Activated T-cell treated with anti-CD3 and anti-CD28 coated beads for 48 hours (primary cell): Measurements from ENCODE around the gene ANKEF1.
"Not testable (repeated sequence)": the region's sequence is repeated elsewhere in the genome, so short reads cannot be mapped to it uniquely, and the experiment has no call there.

ENCODE experiments used
- DNase-seq: peaks from one replicate; pipeline ENCODE4 v3.0.0-alpha.2; 2020; ENCODE audit warnings: low read depth

ANKEF1 gene

DNA sequence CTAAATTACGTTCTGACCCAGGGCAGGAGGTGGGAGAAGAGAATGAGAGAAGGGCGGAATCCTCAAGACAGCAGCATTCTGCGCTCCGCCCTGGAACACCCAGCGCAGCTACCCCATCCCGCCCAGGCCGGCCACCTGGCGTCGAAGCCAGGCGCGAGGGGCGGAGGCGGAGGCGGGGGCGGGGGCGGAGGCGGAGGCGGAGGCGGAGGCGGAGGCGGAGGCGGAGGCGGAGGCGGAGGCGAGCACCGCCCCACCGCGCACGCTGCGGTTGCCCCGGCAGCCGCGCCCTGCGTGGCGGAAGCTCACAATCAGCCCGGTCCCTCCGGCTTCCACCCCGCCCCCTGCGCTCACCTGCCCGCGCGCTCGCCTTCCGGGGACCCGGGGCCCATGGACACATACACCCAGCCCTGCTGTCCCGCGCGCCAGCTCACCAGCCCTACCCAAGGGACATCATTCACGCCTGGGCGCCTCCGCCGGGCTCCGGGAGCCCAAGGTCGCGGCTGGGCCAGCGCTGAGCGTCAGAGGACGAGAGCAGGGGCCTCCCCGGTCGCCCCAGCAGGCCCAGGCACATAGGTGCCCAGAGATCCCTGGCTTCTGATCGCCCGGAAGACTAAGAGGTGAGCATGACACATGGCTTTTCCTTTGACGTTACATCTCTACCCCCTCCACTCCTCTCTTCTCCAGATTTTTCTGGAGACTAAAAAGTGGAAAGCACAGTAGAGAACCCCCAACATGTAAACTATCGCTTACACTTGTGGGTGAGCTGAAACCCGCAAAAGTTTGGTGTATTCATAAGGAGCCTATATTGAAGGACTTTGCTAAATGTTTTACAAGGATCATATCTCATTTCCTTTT, at the start of gene ANKEF1:
TSS of gene ANKEF1 (plus strand) at position 271 of the 855 bp plus-strand sequence. CDS start 3,315 bp downstream, outside the sequence.
- peak; percentile 50 for DNase-seq

- DNase-seq, result no peak
Measured at GRCh38 chr20:9985281-9985680, 49.5 kb upstream of the ANKEF1 start.

GRCh38 chr20:9985773-9986172, 49.0 kb upstream of the ANKEF1 start:
- no peak for DNase-seq

DNA sequence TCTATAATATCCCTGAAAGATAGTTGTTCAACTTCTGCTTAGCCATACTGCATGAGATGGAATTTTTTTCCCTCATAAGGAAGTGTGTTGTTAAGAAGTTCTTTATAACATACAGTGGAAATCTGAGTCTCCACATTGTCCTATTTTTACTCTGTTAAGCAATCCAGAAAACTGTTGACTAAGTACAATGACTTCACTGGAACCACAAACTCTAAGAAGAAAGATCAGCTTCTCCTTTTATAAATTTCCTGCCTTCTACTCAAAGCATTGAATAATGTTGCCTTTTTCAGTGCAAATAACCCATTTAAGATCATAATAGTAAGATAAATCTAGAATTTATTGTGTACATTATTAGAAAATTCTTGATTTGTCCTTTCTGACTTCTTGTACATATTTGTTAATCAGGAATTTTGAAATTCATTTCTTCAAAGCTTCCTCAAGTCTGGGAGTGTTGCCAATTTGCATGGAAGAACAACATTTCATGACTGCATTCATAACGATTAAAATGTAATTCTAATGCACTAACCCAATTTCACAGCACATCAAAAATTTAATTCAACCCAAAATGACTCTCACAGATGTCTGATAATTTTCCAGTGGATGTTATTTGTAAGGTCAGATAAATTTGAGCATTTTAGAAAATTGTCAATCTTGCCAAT, 45.6 kb upstream of the ANKEF1 start:
- no peak for DNase-seq

DNA sequence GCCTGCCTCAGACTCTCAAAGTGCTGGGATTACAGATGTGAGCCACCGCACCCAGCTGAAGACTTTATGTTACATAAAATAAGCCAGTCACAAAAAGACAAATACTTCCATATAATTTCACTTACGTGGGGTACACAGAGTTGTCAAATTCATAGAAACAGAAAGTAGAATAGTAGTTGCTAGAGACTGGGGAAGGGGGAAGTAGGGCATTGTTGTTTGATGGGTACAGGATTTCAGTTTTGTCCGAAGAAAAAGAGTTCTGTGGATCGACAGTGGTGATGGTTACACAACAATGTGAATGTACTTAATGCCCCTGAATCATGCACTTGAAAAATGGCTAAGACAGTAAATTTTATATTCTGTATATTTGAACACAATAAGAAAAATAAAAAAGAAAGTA, 41.6 kb upstream of the ANKEF1 start:
- no peak for DNase-seq

- DNase-seq, result no peak
Measured at GRCh38 chr20:9994676-9995075, 40.1 kb upstream of the ANKEF1 start.

GRCh38 chr20:9995510-9996272, 39.1 kb upstream of the ANKEF1 start:
- no peak for DNase-seq

- no peak for DNase-seq
Measured at GRCh38 chr20:9996944-9997343, 37.8 kb upstream of the ANKEF1 start.

GRCh38 chr20:9999645-10000044, 35.1 kb upstream of the ANKEF1 start:
- no peak for DNase-seq

- DNase-seq, result no peak
Measured at GRCh38 chr20:10002866-10003265, 31.9 kb upstream of the ANKEF1 start.

DNA sequence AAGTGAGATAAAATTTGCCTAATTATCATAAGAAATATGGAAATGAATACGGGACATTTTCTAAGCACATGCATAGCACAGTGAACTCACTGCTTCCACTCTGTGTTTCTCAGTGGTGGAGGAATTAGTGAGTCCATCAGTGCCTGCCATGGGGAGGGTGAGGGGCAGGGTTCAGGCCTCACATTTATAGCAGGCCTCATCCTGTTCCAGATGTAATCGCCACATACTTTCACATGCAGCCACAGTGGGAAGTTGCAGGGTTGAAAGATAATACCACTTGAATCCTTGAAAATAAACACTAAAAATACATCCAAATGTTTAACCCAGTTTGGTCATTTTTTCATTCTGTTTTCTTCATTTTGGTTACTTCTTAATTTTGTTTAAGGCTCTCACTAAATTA, 29.9 kb upstream of the ANKEF1 start:
- no peak for DNase-seq

GRCh38 chr20:10005885-10006284, 28.9 kb upstream of the ANKEF1 start:
- DNase-seq, result no peak

DNA sequence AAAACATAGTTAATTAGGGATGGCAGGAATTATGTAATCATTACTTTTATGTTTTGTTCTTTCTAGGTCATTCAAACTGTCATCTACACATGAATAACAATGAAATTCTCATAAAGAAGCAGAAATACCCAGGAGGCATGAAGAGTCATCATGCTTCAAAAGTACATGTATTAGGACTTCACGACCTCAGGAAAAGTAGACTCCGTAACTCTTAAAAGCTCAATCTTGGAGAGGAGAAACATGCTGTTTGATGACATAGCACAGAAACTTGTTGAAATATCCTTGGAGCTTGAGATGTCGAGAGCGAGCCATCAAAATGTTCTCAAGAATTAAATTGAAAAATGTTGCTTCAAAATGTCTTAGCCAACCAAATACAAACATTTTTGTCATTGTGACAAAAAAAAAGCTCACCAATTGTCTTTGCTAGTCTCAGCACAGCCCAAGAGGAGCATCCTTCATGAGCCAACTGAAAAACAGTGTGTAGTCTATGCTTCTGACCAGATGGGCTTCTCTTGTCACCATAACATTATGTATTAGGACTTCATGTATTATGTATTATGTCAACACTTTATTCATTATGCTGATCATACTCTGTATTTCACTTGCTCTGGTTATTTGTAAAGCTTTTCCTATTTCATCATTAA, 28.2 kb upstream of the ANKEF1 start:
- DNase-seq, result no peak

- no peak for DNase-seq
Measured at GRCh38 chr20:10007158-10007557, 27.6 kb upstream of the ANKEF1 start.

- no peak for DNase-seq
Measured at GRCh38 chr20:10007747-10008146, 27.0 kb upstream of the ANKEF1 start.

DNA sequence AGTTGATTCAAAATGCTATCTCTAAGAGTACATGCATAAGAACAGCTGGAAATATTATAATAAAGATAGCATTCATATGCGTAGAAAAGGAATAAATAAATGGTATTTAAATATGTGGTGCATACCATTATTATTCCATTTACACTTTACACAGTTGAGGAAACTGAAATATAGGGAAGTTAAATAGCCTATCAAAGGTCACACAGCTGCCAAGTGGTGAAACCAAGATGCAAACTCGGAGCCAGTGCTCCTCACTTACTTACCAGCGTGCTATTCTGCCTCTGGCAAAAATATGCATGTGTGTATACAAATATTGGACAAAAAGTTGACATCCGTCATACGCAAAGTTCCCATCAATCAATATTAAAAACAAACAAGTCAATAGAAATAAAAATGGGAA, 22.3 kb upstream of the ANKEF1 start:
- DNase-seq, result no peak

- DNase-seq, result no peak
Measured at GRCh38 chr20:10014431-10014830, 20.4 kb upstream of the ANKEF1 start.

DNA sequence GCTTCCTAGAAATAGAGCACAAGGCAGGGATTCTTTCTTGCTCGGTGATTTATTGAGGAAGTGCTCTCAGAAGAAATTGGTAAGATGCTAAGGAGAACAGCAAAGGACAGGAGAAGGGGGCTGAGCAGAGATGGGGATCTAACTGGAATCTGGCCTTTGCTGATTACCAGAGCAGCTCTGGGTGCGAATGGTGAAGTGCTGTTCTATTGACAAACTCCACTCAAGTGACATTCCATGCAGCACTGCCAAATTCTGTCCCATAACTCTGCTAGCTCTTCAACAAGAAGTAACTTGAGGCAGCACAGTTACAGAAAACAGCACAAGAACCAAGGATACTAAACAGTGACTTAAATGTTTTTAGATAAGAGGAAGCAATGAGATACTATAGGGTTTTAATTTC, 13.8 kb upstream of the ANKEF1 start:
- no peak for DNase-seq

DNA sequence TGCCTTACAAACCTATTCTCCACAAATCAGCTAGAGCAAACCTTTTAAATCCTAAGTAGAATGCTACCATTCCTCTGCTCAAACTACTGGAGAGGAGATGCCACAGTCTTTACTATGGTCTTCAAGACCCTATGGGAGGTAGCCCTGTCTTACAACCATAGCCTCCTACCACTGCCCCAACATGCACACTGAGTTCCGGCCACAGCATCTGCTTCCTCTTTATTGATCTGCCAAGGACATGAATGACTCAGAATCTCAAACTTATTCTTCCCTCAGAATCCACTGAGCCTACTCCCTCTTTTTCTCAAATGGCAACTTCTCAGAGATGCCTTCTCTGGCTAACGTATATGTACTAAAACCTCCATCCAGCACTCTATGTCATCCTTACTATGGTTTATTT, 12.2 kb upstream of the ANKEF1 start:
- DNase-seq, result no peak

DNA sequence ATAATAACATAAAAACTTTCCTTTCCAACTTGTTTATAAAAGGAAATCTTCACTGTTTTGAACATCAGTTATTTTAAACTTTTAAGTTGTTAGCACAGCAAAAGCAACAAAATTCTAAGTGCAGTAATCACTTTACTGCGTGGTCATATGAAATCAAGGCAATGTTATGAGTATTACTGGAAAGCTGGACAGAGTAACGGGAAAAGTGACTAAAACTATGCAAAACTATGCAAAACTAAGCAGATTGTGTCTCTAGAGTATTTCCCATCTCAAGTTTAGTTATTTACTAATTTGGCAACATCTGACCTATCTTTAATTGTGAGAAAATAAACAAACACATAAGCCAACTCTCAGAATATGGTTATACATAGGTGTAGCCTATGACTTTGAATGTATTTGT, 10.9 kb upstream of the ANKEF1 start:
- DNase-seq, result no peak

- DNase-seq, result not testable (repeated sequence)
Measured at GRCh38 chr20:10031451-10032215, 3.2 kb upstream of the ANKEF1 start.

GRCh38 chr20:10032269-10032668, 2.5 kb upstream of the ANKEF1 start:
- not testable (repeated sequence) for DNase-seq
